GM12878 (cell line): ENCODE results near the gene RNF41. TPM values are rescaled to one million over a fixed set of nuclear protein-coding genes. Genes with fewer than 3 reads are reported as not detected.

Source experiments
- ATAC-seq: fragments of 200-7000 bp; cut with Tn5 transposase; 3 replicates; pipeline ENCODE4 v1.9.1; 2020; ENCODE audit warnings: mild to moderate bottlenecking, moderate library complexity
- Bru-seq: library from RNA; stranded (reverse); fragments of 400-500 nt; gene quantifications from one replicate; lab custom pipeline; 2021; lab: Mats Ljungman, UMichigan
- BruChase-seq, 2 experiments: library from RNA; stranded (reverse); fragments of 400-500 nt; gene quantifications; one replicate each; lab custom pipeline; 2021; lab: Mats Ljungman, UMichigan
- BruUV-seq: library from RNA; stranded (reverse); fragments of 400-500 nt; replicated peaks from 2 replicates; lab custom pipeline; 2021; lab: Mats Ljungman, UMichigan
- CTCF ChIA-PET: fragments of 300-600 bp; sonication (Branson Sonifier 250); formaldehyde crosslinking; extraction: SDS; loops from one replicate; lab custom pipeline; 2021; ENCODE audit warnings: inconsistent platforms; lab: Yijun Ruan, JAX
- POLR2A ChIA-PET: fragments of 350-600 bp; formaldehyde crosslinking; extraction: SDS; loops from one replicate; lab custom pipeline; 2021; ENCODE audit warnings: inconsistent platforms; lab: Charles Lee
- RAD21 ChIA-PET: fragments of 300-600 bp; sonication (Branson Sonifier 250); formaldehyde crosslinking; loops from one replicate; lab custom pipeline; 2023; ENCODE audit warnings: antibody characterized with exemption; ENCODE audit not compliant: unreplicated experiment; lab: Charles Lee
- SMC1A ChIA-PET: fragments of 300-600 bp; sonication (Branson Sonifier 250); formaldehyde crosslinking; loops from one replicate; lab custom pipeline; 2023; ENCODE audit not compliant: unreplicated experiment, uncharacterized antibody; lab: Charles Lee
- DNase-seq: peaks from one replicate; pipeline ENCODE4 v3.0.0-alpha.2; 2011; ENCODE audit warnings: low read depth, low spot score
- FAIRE-seq: peaks from 3 replicates; lab custom pipeline; 2011; peaks lifted over from hg19 to GRCh38; lab: Jason Lieb, UNC
- H2AFZ ChIP-seq: 2 replicates; pipeline ENCODE4 v1.6.0; 2011; ENCODE audit warnings: low read depth, low read length, control low read depth; ENCODE audit not compliant: control insufficient read depth
- H3K27ac ChIP-seq: 2 replicates; pipeline ENCODE4 v1.5.1; 2011; ENCODE audit warnings: control low read depth; ENCODE audit not compliant: control insufficient read depth, insufficient read depth
- H3K27me3 ChIP-seq, 2 experiments: replicated peaks in 1 of 2; 2 replicates each; pipeline versions ENCODE4 v1.6.0 to v1.6.1; 2011; ENCODE audit warnings: low read length in 1 of 2; ENCODE audit not compliant: control insufficient read depth in 2 of 2, insufficient read depth in 2 of 2
- H3K36me3 ChIP-seq, 2 experiments: 2 replicates each; pipeline ENCODE4 v1.5.1; 2011; ENCODE audit warnings: low read length in 1 of 2; ENCODE audit not compliant: control insufficient read depth in 2 of 2, insufficient read depth in 2 of 2
- H3K4me1 ChIP-seq: 2 replicates; pipeline ENCODE4 v1.6.1; 2011; ENCODE audit warnings: mild to moderate bottlenecking, low read length, moderate library complexity, mixed read lengths; ENCODE audit not compliant: control insufficient read depth, insufficient read depth
- H3K4me2 ChIP-seq: 2 replicates; pipeline ENCODE4 v1.6.0; 2011; ENCODE audit warnings: control low read depth; ENCODE audit not compliant: control insufficient read depth, insufficient read depth
- H3K4me3 ChIP-seq: fragments of 200-600 bp; sonication (generic); 2 replicates; pipeline ENCODE4 v1.5.1; 2016
- H3K79me2 ChIP-seq: 2 replicates; pipeline ENCODE4 v1.6.0; 2011; ENCODE audit warnings: low read length; ENCODE audit not compliant: control insufficient read depth, insufficient read depth
- H3K9ac ChIP-seq: 2 replicates; pipeline ENCODE4 v1.8.0; 2011; ENCODE audit warnings: low read length, control low read depth, mixed read lengths; ENCODE audit not compliant: control insufficient read depth, insufficient read depth
- H3K9me3 ChIP-seq: replicated peaks from 3 replicates; pipeline ENCODE4 v1.5.1; 2011; ENCODE audit warnings: mild to moderate bottlenecking, low read length; ENCODE audit not compliant: control insufficient read depth, insufficient read depth
- H4K20me1 ChIP-seq: 2 replicates; pipeline ENCODE4 v1.6.0; 2011; ENCODE audit not compliant: control insufficient read depth, insufficient read depth
- BCL11A ChIP-seq: IDR thresholded peaks from 2 replicates; pipeline ENCODE4 v1.6.1; 2011; ENCODE audit warnings: low read depth, low read length
- CBX3 ChIP-seq: fragments of 200-600 bp; sonication (generic); IDR thresholded peaks from 2 replicates; pipeline ENCODE4 v1.6.1; 2016; ENCODE audit warnings: low read depth, borderline replicate concordance
- ELK1 ChIP-seq: IDR thresholded peaks from 2 replicates; pipeline ENCODE4 v1.6.1; 2012; ENCODE audit warnings: low read depth, low read length, improper control_type of control experiment
- FOXM1 ChIP-seq: IDR thresholded peaks from 2 replicates; pipeline ENCODE4 v1.6.1; 2012; ENCODE audit warnings: low read depth, mild to moderate bottlenecking, inconsistent platforms, low read length, moderate library complexity
- HDAC6 ChIP-seq: fragments of 200-600 bp; sonication (generic); IDR thresholded peaks from one replicate; pipeline ENCODE4 v1.8.0; 2017; ENCODE audit warnings: antibody characterized with exemption; ENCODE audit not compliant: unreplicated experiment
- IRF4 ChIP-seq: IDR thresholded peaks from 2 replicates; pipeline ENCODE4 v1.6.1; 2011; ENCODE audit warnings: low read depth, low read length
- KAT2A ChIP-seq: conservative IDR thresholded peaks from 2 replicates; pipeline ENCODE4 v1.6.1; 2011; ENCODE audit warnings: low read depth, low read length; ENCODE audit not compliant: control insufficient read depth
- MYB ChIP-seq: fragments of 150-350 bp; IDR thresholded peaks from 2 replicates; pipeline ENCODE4 v1.6.1; 2014; ENCODE audit warnings: mild to moderate bottlenecking, low read depth, low read length, borderline replicate concordance
- RAD21 ChIP-seq: IDR thresholded peaks from 2 replicates; pipeline ENCODE4 v1.6.1; 2011; ENCODE audit warnings: mild to moderate bottlenecking, low read depth, low read length, moderate library complexity; ENCODE audit not compliant: insufficient read depth
- TAF1 ChIP-seq: IDR thresholded peaks from 2 replicates; pipeline ENCODE4 v1.6.1; 2011; ENCODE audit warnings: mild to moderate bottlenecking, low read depth, low read length, borderline replicate concordance
- ZNF24 ChIP-seq: fragments of 450-650 bp; IDR thresholded peaks from 2 replicates; pipeline ENCODE4 v1.6.1; 2017; ENCODE audit warnings: antibody characterized with exemption, mild to moderate bottlenecking
- ZSCAN29 ChIP-seq: fragments of 450-650 bp; IDR thresholded peaks from 2 replicates; pipeline ENCODE4 v1.6.1; 2017; ENCODE audit warnings: mild to moderate bottlenecking, moderate library complexity
- WGBS: methylation state at CpG from one replicate; pipeline ENCODE4 v1.1.6; 2016; ENCODE audit warnings: low lambda C conversion rate; ENCODE audit not compliant: insufficient replicate concordance, insufficient coverage; ENCODE audit errors: missing lambda C conversion rate; 5-methylcytosine and 5-hydroxymethylcytosine counted together
- in situ Hi-C: fragments of 300-500 bp; cut with MboI; formaldehyde crosslinking; loops from 9 replicates; pipeline ENCODE4 v1.14.3; 2018; ENCODE audit warnings: mixed read lengths
- intact Hi-C: fragments of 100-400 bp; cut with micrococcal nuclease; formaldehyde crosslinking; loops from one replicate; pipeline ENCODE4 v1.14.2; 2022; ENCODE audit not compliant: unreplicated experiment
- long read RNA-seq, 2 experiments: library from polyadenylated mRNA; unstranded; transcript quantifications; one replicate each; pipeline ENCODE4 v2.0.0, GENCODE V29; 2019 to 2020
- polyA minus RNA-seq, 3 experiments: library from RNA; depleted of rRNA, polyadenylated mRNA; stranded (reverse); fragments of >200 nt; gene quantifications; 2 replicates each; pipeline ENCODE4 v1.2.3, GENCODE V29; 2011
- polyA plus RNA-seq, 11 experiments: library from polyadenylated mRNA; depleted of rRNA in 4 of 11; unstranded in 6 of 11; stranded (reverse) in 5 of 11; fragments of >200 nt; fragmentation: Nextera tagmentation in 4 of 11; fragmentation: Illumina TruSeq in 1 of 11; extraction: Ambion mirVana in 4 of 11; extraction: Trizol in 1 of 11; gene quantifications; 1 replicate in 1 of 11; 2 replicates in 10 of 11; pipeline versions ENCODE4 v1.2.1 to v1.2.3, GENCODE V29; 2011 to 2016; ENCODE audit warnings: inconsistent platforms in 2 of 11, missing spikeins in 2 of 11, low read depth in 1 of 11
- total RNA-seq, 4 experiments: library from RNA; depleted of rRNA in 3 of 4; stranded (reverse); fragments of >200 nt in 3 of 4; fragmentation: Illumina TruSeq in 1 of 4; extraction: Trizol in 1 of 4; gene quantifications; 2 replicates each; pipeline versions ENCODE4 v1.2.1 to v1.2.3, GENCODE V29; 2013 to 2021

The RNF41 gene
- 36.1 and 37.8 TPM in 2 replicates for total RNA-seq (2013; cell fraction: nucleolus; rRNA removed)
- total RNA-seq (2014; rRNA removed) (38.0 and 44.8 TPM in 2 replicates), total RNA-seq (2014; rRNA removed; fragmentation: Illumina TruSeq; extraction: Trizol) (28.8 and 30.1 TPM in 2 replicates), total RNA-seq (2021) (29.9 and 31.0 TPM in 2 replicates), polyA plus RNA-seq (2011; rRNA removed) (30.9 and 47.8 TPM in 2 replicates), polyA plus RNA-seq (2014; fragmentation: Illumina TruSeq; extraction: Trizol) (27.6 and 33.2 TPM in 2 replicates), polyA plus RNA-seq (2014; fragmentation: Nextera tagmentation; extraction: Ambion mirVana) (10 to 100 TPM; 11.1 to 24.5 TPM), polyA plus RNA-seq (2014; rRNA removed) (38.2 and 39.2 TPM in 2 replicates), polyA plus RNA-seq (2016; fragmentation: Nextera tagmentation; extraction: Ambion mirVana) (10 to 100 TPM; 22.3 to 23.9 TPM), polyA minus RNA-seq (2011; rRNA and poly(A)+ RNA removed) (134 and 148 TPM in 2 replicates), Bru-seq, nascent RNA (percentile 72 among the genes with signal in this experiment), BruChase-seq, experiment 1, labeled RNA remaining after a 6-hour chase (percentile 70 among the genes with signal in this experiment), BruChase-seq, experiment 2, labeled RNA remaining after a 2-hour chase (percentile 82 among the genes with signal in this experiment)
- polyA plus RNA-seq (2011; ENCODE audit: low read depth): 18.7 TPM
- polyA plus RNA-seq (2011; cell fraction: cytosol; rRNA removed): 57.2 and 72.2 TPM in 2 replicates
- 43.2 and 46.7 TPM in 2 replicates for polyA plus RNA-seq (2011; cell fraction: nucleus; rRNA removed)
- 22.2 and 25.5 TPM in 2 replicates for polyA plus RNA-seq (2012)
- polyA minus RNA-seq (2011; cell fraction: cytosol; rRNA and poly(A)+ RNA removed): 15.5 and 29.6 TPM in 2 replicates
- 29.4 and 52.3 TPM in 2 replicates for polyA minus RNA-seq (2011; cell fraction: nucleus; rRNA and poly(A)+ RNA removed)
- long read RNA-seq, experiment 1, full-length matches to known transcripts: 15 of 22 reads
- long read RNA-seq, experiment 1, partial matches to known transcripts: 1 of 22 reads
- long read RNA-seq, experiment 1, other reads (novel, unspliced or antisense): 6 of 22 reads
- long read RNA-seq, experiment 2, full-length matches to known transcripts: 116 of 155 reads
- long read RNA-seq, experiment 2, partial matches to known transcripts: 13 of 155 reads
- long read RNA-seq, experiment 2, other reads (novel, unspliced or antisense): 26 of 155 reads

GRCh38 chr12:56221757-56222530 is at the start of gene RNF41:
TSS of gene RNF41 (minus strand) at chr12:56221922. CDS start at chr12:56214047, 7,875 bp downstream.
- WGBS: under 1% methylated on average over 42 of the region's 42 CpGs
- ATAC-seq (peak; percentile 88), DNase-seq (peak; percentile 82), FAIRE-seq (peak; percentile 95)
- H3K4me3 ChIP-seq: peak within 1 kb of the TSS; percentile 91
- ChIA-PET RAD21 (interaction anchor here (0.6 to 3.5 kb wide), 32 partner anchors 9 to 483 kb away, joined by 3 to 41 read pairs (median 5); partner anchors contain the start of genes ANKRD52, CNPY2, COQ10A and ESYT1), CTCF (interaction anchor here (0.6 to 4.2 kb wide), 34 partner anchors 11 to 483 kb away, joined by 3 to 107 read pairs (median 5); partner anchors contain the start of genes ANKRD52, CNPY2, COQ10A and ESYT1), SMC1A (interaction anchor here (0.8 to 3.4 kb wide), 21 partner anchors 14 to 411 kb away, joined by 3 to 33 read pairs (median 5); partner anchors contain the start of genes ANKRD52, CNPY2, ESYT1 and SMARCC2), POLR2A (interaction anchor here (0.5 to 4.0 kb wide), 42 partner anchors 9 to 504 kb away, joined by 3 to 68 read pairs (median 4); partner anchors contain the start of genes ANKRD52, CNPY2, COQ10A and ESYT1)
- H3K9me3 ChIP-seq: no peaks in the 10 kb centered on the region; the same call in 2 of the 3 replicates
- H3K4me2 ChIP-seq: peak within 1 kb of the TSS; percentile 96
- H3K36me3 ChIP-seq: no peaks in the 10 kb centered on the region; a peak in 1 of 4 replicates
- peak within 1 kb of the TSS; percentile 96 for H3K27ac ChIP-seq
- in situ Hi-C loops: no loop called here
- H3K4me1 ChIP-seq: 0 out of 2 replicates have a peak, but pooled peaks cover 3% of the 10 kb centered on the region
- TSS peak; percentile 74 for BruUV-seq
- no peaks in the 10 kb centered on the region for H3K27me3 ChIP-seq
- H3K9ac ChIP-seq: peak within 1 kb of the TSS; percentile 95
- H3K79me2 ChIP-seq: peaks cover 30% of the 10 kb centered on the region
- H2AFZ ChIP-seq: peak within 1 kb of the TSS; percentile 96
- intact Hi-C loops: no loop called here
- no peaks in the 10 kb centered on the region for H4K20me1 ChIP-seq
- TF ChIP-seq ZSCAN29 (peak; percentile 93), FOXM1 (no peak), KAT2A (no peak), MYB (no peak), ELK1 (no peak), HDAC6 (no peak), ZNF24 (no peak), TAF1 (peak; percentile 58; the same call in 1 of the 2 replicates), BCL11A (no peak), CBX3 (no peak), RAD21 (no peak), IRF4 (no peak)
